WTC11 (cell line): ENCODE measurements around the gene MARF1. TPM values are rescaled to one million over a fixed set of nuclear protein-coding genes. Genes with fewer than 3 reads are reported as not detected.

ENCODE experiments used
- ATAC-seq: fragments of 200-7000 bp; cut with Tn5 transposase; 2 replicates; pipeline ENCODE4 v1.10.0; 2021; ENCODE audit warnings: mild to moderate bottlenecking, moderate library complexity
- CTCF ChIA-PET: fragments of 300-600 bp; sonication (Branson Sonifier 250); formaldehyde crosslinking; loops from one replicate; lab custom pipeline; 2021; ENCODE audit warnings: antibody characterized with exemption; lab: Charles Lee
- POLR2A ChIA-PET: fragments of 350-600 bp; sonication (Branson Sonifier 250); formaldehyde crosslinking; loops from one replicate; lab custom pipeline; 2021; ENCODE audit warnings: antibody characterized with exemption; lab: Charles Lee
- DNase-seq: peaks from one replicate; pipeline ENCODE4 v3.0.0; 2021; ENCODE audit warnings: low spot score
- H3K27ac Mint-ChIP-seq: 2 replicates; pipeline ENCODE4 v1.8.0; 2021; ENCODE audit warnings: mixed read lengths
- H3K27me3 Mint-ChIP-seq: 2 replicates; pipeline ENCODE4 v1.8.0; 2021; ENCODE audit warnings: low read depth, mild to moderate bottlenecking, moderate library complexity, mixed read lengths
- H3K36me3 Mint-ChIP-seq: 2 replicates; pipeline ENCODE4 v1.8.0; 2021; ENCODE audit warnings: mixed read lengths
- H3K4me1 Mint-ChIP-seq: 2 replicates; pipeline ENCODE4 v1.8.0; 2022; ENCODE audit warnings: mixed read lengths
- H3K4me3 Mint-ChIP-seq: 2 replicates; pipeline ENCODE4 v1.8.0; 2021; ENCODE audit warnings: mild to moderate bottlenecking, moderate library complexity, mixed read lengths
- H3K9me3 Mint-ChIP-seq: 2 replicates; pipeline ENCODE4 v1.8.0; 2021; ENCODE audit warnings: mixed read lengths
- CBFB ChIP-seq: sonication (generic); formaldehyde crosslinking; IDR thresholded peaks from 2 replicates; pipeline ENCODE4 v1.8.1; 2022; ENCODE audit warnings: mild to moderate bottlenecking, low read depth, missing genetic modification reagents
- CREM ChIP-seq: sonication (generic); formaldehyde crosslinking; IDR thresholded peaks from 2 replicates; pipeline ENCODE4 v1.8.1; 2022; ENCODE audit warnings: mild to moderate bottlenecking, missing genetic modification reagents, moderate library complexity
- FOXP1 ChIP-seq: sonication (generic); formaldehyde crosslinking; IDR thresholded peaks from 2 replicates; pipeline ENCODE4 v1.8.0; 2022; ENCODE audit warnings: missing genetic modification reagents, mild to moderate bottlenecking, moderate library complexity, borderline replicate concordance
- GRHL2 ChIP-seq: fragments of 250-450 bp; sonication (Bioruptor Pico); IDR thresholded peaks from 2 replicates; pipeline ENCODE4 v1.8.0; 2022; ENCODE audit warnings: mild to moderate bottlenecking, moderate library complexity; ENCODE audit not compliant: insufficient replicate concordance, severe bottlenecking
- IRF2 ChIP-seq: sonication (generic); formaldehyde crosslinking; IDR thresholded peaks from 2 replicates; pipeline ENCODE4 v1.8.0; 2022; ENCODE audit warnings: low read depth, missing genetic modification reagents, borderline replicate concordance
- SMAD3 ChIP-seq: sonication (generic); formaldehyde crosslinking; IDR thresholded peaks from 2 replicates; pipeline ENCODE4 v1.8.0; 2022; ENCODE audit warnings: missing genetic modification reagents, mild to moderate bottlenecking, borderline replicate concordance
- TEAD1 ChIP-seq: sonication (generic); formaldehyde crosslinking; IDR thresholded peaks from 2 replicates; pipeline ENCODE4 v1.8.0; 2022; ENCODE audit warnings: mild to moderate bottlenecking, missing genetic modification reagents
- TP53 ChIP-seq: sonication (generic); formaldehyde crosslinking; IDR thresholded peaks from 2 replicates; pipeline ENCODE4 v1.8.1; 2023; ENCODE audit warnings: mild to moderate bottlenecking, missing genetic modification reagents
- ZBTB21 ChIP-seq: sonication (generic); formaldehyde crosslinking; IDR thresholded peaks from 2 replicates; pipeline ENCODE4 v1.8.1; 2023; ENCODE audit warnings: mild to moderate bottlenecking, missing genetic modification reagents, borderline replicate concordance
- ZNF423 ChIP-seq: fragments of 250-450 bp; sonication (Bioruptor Pico); IDR thresholded peaks from 2 replicates; pipeline ENCODE4 v2.1.2; 2022; ENCODE audit warnings: mild to moderate bottlenecking, moderate library complexity
- total RNA-seq: library from RNA; stranded (reverse); gene quantifications from 3 replicates; pipeline ENCODE4 v1.2.3, GENCODE V29; 2021
- TF ChIP-seq, protein P1 (sequence below): fragments of 250-450 bp; sonication (Bioruptor Pico); IDR thresholded peaks from 2 replicates; pipeline ENCODE4 v1.9.0; 2021; ENCODE audit warnings: moderate library complexity, mild to moderate bottlenecking, inconsistent platforms, borderline replicate concordance
- TF ChIP-seq, protein P2 (sequence below): sonication (generic); formaldehyde crosslinking; IDR thresholded peaks from 2 replicates; pipeline ENCODE4 v1.8.1; 2023; ENCODE audit warnings: mild to moderate bottlenecking, missing genetic modification reagents, moderate library complexity
- TF ChIP-seq, protein P3 (sequence below): fragments of 250-450 bp; sonication (Bioruptor Pico); IDR thresholded peaks from 2 replicates; pipeline ENCODE4 v1.9.0; 2021; ENCODE audit warnings: mild to moderate bottlenecking
- TF ChIP-seq, protein P4 (sequence below): sonication (generic); formaldehyde crosslinking; IDR thresholded peaks from 2 replicates; pipeline ENCODE4 v1.8.0; 2022; ENCODE audit warnings: mild to moderate bottlenecking, missing genetic modification reagents
- TF ChIP-seq, protein P5 (sequence below): sonication (generic); formaldehyde crosslinking; IDR thresholded peaks from 2 replicates; pipeline ENCODE4 v1.8.0; 2022; ENCODE audit warnings: mild to moderate bottlenecking, missing genetic modification reagents
- TF ChIP-seq, protein P6 (sequence below): sonication (generic); formaldehyde crosslinking; IDR thresholded peaks from 2 replicates; pipeline ENCODE4 v1.8.1; 2023; ENCODE audit warnings: mild to moderate bottlenecking, missing genetic modification reagents
- TF ChIP-seq, protein P7 (sequence below): fragments of 250-450 bp; sonication (Bioruptor Pico); conservative IDR thresholded peaks from 2 replicates; pipeline ENCODE4 v1.9.0; 2021; ENCODE audit warnings: mild to moderate bottlenecking
- TF ChIP-seq, protein P8 (sequence below): sonication (generic); formaldehyde crosslinking; IDR thresholded peaks from 2 replicates; pipeline ENCODE4 v1.8.1; 2023; ENCODE audit warnings: mild to moderate bottlenecking, moderate library complexity, missing genetic modification reagents
- TF ChIP-seq, protein P9 (sequence below): sonication (generic); formaldehyde crosslinking; IDR thresholded peaks from 2 replicates; pipeline ENCODE4 v1.8.1; 2022; ENCODE audit warnings: mild to moderate bottlenecking, missing genetic modification reagents, moderate library complexity, borderline replicate concordance

MARF1 gene
- total RNA-seq, 1 experiment from 2014 or later = 31.9 TPM

DNA sequence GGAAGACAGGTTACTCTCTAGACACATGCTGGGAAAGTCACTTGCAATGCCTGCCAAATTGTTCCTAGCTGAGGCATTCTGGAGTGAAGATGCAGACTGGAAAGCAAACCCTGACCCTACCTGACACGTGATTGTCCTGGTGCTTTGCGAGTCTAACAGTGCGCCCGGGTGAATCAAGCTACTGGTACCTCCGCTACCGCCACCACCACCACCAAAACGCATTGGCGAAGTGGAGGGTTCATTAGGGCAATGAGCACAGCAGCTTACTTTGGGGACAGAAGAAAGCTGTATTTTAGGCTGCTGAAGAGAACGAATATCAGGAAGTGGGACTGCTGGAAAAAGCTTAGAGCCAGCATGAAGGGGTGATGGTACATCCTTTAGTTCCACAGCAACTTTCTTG is 7.0 kb downstream of the MARF1 start:
- ATAC-seq (no peak), DNase-seq (no peak)
- no peak overlapping the region for H3K4me3 Mint-ChIP-seq
- peaks cover 61% of the 10 kb centered on the region for H3K36me3 Mint-ChIP-seq
- CTCF ChIA-PET = no interaction called here
- H3K9me3 Mint-ChIP-seq = peaks cover 4% of the 10 kb centered on the region; the same call in 1 of the 2 replicates
- no peak overlapping the region for H3K27ac Mint-ChIP-seq
- POLR2A ChIA-PET = no interaction called here
- H3K27me3 Mint-ChIP-seq = no peaks in the 10 kb centered on the region
- no peaks in the 10 kb centered on the region for H3K4me1 Mint-ChIP-seq
- TF ChIP-seq, protein P1, sequence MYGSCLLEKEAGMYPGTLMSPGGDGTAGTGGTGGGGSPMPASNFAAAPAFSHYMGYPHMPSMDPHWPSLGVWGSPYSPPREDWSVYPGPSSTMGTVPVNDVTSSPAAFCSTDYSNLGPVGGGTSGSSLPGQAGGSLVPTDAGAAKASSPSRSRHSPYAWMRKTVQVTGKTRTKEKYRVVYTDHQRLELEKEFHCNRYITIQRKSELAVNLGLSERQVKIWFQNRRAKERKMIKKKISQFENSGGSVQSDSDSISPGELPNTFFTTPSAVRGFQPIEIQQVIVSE (CRISPR knock-in tag) = no peak

DNA sequence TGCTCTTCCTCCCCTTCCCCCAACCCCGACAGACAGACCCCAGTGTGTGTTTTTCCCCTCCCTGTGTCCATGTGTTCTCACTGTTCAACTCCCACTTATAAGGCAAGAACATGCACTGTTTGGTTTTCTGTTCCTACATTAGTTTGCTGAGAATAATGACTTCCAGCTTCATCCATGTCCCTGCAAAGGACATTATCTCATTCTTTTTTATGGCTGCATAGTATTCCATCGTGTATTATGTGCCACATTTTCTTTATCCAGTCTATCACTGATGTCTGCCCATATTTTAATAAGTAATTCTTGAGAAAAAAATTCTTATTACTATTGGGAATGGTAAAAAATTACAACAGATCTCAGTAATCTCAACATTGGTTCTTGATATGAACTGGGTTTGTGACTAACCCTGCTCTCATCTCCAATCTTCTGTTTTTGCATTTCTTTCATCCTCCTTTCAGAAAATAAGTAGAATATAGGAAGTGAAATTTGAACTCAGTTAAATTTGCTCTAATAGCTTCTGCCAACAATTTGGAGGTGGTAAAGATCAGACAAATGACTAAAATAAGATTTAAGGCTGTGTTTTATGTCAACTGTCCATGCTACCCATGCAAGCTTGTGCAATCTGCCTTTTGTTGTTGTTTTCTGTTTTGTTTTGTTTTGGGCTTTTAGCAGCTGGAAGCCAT is 11.1 kb downstream of the MARF1 start:
- DNase-seq = no peak
- Mint-ChIP-seq H3K27ac (no peak overlapping the region), H3K27me3 (no peaks in the 10 kb centered on the region), H3K4me1 (no peaks in the 10 kb centered on the region), H3K9me3 (peaks cover 4% of the 10 kb centered on the region; the same call in 1 of the 2 replicates), H3K4me3 (no peak overlapping the region), H3K36me3 (peaks cover 51% of the 10 kb centered on the region)
- POLR2A ChIA-PET = no interaction called here
- CTCF ChIA-PET = no interaction called here
- no peak for ATAC-seq
- no peak for TF ChIP-seq FOXP1 (CRISPR knock-in tag)
- no peak for TF ChIP-seq ZNF423 (CRISPR knock-in tag)
- TF ChIP-seq TP53 = no peak
- no peak for TF ChIP-seq GRHL2 (CRISPR knock-in tag)
- no peak for TF ChIP-seq SMAD3
- TF ChIP-seq, protein P2, sequence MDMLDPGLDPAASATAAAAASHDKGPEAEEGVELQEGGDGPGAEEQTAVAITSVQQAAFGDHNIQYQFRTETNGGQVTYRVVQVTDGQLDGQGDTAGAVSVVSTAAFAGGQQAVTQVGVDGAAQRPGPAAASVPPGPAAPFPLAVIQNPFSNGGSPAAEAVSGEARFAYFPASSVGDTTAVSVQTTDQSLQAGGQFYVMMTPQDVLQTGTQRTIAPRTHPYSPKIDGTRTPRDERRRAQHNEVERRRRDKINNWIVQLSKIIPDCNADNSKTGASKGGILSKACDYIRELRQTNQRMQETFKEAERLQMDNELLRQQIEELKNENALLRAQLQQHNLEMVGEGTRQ = no peak
- TF ChIP-seq CREM (CRISPR knock-in tag) = no peak
- no peak for TF ChIP-seq CBFB
- no peak for TF ChIP-seq IRF2 (CRISPR knock-in tag)
- TF ChIP-seq, protein P3, sequence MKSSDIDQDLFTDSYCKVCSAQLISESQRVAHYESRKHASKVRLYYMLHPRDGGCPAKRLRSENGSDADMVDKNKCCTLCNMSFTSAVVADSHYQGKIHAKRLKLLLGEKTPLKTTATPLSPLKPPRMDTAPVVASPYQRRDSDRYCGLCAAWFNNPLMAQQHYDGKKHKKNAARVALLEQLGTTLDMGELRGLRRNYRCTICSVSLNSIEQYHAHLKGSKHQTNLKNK (CRISPR knock-in tag) = no peak
- TF ChIP-seq, protein P4, sequence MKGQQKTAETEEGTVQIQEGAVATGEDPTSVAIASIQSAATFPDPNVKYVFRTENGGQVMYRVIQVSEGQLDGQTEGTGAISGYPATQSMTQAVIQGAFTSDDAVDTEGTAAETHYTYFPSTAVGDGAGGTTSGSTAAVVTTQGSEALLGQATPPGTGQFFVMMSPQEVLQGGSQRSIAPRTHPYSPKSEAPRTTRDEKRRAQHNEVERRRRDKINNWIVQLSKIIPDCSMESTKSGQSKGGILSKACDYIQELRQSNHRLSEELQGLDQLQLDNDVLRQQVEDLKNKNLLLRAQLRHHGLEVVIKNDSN (CRISPR knock-in tag) = no peak
- TF ChIP-seq, protein P5, sequence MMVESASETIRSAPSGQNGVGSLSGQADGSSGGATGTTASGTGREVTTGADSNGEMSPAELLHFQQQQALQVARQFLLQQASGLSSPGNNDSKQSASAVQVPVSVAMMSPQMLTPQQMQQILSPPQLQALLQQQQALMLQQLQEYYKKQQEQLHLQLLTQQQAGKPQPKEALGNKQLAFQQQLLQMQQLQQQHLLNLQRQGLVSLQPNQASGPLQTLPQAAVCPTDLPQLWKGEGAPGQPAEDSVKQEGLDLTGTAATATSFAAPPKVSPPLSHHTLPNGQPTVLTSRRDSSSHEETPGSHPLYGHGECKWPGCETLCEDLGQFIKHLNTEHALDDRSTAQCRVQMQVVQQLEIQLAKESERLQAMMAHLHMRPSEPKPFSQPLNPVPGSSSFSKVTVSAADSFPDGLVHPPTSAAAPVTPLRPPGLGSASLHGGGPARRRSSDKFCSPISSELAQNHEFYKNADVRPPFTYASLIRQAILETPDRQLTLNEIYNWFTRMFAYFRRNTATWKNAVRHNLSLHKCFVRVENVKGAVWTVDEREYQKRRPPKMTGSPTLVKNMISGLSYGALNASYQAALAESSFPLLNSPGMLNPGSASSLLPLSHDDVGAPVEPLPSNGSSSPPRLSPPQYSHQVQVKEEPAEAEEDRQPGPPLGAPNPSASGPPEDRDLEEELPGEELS (CRISPR knock-in tag) = no peak

DNA sequence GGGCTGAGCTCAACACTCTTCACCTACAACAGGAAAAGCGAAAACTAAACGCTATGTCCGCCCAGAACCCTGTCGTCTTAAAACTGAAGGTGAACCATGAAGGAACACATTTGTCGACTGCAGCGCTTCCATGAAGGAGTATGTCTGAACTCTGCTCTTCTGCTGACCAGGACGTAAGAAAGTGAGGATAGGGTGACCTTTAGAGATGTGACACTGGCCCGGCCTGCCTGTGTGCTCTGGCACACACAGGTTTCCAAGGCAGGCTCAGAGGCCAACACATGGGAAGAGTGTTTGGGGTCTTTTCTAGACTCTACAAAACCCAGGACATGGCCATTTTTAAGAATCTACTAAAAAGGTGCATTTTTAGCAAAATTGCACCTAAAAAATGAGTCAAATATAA is 21.1 kb downstream of the MARF1 start:
- Mint-ChIP-seq H3K4me3 (no peak overlapping the region), H3K4me1 (no peaks in the 10 kb centered on the region), H3K36me3 (peaks cover 57% of the 10 kb centered on the region), H3K27me3 (no peaks in the 10 kb centered on the region), H3K9me3 (no peaks in the 10 kb centered on the region), H3K27ac (no peak overlapping the region)
- POLR2A ChIA-PET = interaction anchor here (0.6 kb wide), 1 partner anchor 68 kb away, joined by 3 read pairs; no protein-coding TSS in a partner anchor
- CTCF ChIA-PET = interaction anchor here (1.8 kb wide), 1 partner anchor 21 kb away, joined by 4 read pairs; the partner anchor contains the start of gene MARF1
- ATAC-seq = no peak
- DNase-seq = no peak
- TF ChIP-seq, protein P3 (CRISPR knock-in tag) = no peak
- TF ChIP-seq, protein P6, sequence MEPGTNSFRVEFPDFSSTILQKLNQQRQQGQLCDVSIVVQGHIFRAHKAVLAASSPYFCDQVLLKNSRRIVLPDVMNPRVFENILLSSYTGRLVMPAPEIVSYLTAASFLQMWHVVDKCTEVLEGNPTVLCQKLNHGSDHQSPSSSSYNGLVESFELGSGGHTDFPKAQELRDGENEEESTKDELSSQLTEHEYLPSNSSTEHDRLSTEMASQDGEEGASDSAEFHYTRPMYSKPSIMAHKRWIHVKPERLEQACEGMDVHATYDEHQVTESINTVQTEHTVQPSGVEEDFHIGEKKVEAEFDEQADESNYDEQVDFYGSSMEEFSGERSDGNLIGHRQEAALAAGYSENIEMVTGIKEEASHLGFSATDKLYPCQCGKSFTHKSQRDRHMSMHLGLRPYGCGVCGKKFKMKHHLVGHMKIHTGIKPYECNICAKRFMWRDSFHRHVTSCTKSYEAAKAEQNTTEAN (CRISPR knock-in tag) = no peak
- TF ChIP-seq, protein P7, sequence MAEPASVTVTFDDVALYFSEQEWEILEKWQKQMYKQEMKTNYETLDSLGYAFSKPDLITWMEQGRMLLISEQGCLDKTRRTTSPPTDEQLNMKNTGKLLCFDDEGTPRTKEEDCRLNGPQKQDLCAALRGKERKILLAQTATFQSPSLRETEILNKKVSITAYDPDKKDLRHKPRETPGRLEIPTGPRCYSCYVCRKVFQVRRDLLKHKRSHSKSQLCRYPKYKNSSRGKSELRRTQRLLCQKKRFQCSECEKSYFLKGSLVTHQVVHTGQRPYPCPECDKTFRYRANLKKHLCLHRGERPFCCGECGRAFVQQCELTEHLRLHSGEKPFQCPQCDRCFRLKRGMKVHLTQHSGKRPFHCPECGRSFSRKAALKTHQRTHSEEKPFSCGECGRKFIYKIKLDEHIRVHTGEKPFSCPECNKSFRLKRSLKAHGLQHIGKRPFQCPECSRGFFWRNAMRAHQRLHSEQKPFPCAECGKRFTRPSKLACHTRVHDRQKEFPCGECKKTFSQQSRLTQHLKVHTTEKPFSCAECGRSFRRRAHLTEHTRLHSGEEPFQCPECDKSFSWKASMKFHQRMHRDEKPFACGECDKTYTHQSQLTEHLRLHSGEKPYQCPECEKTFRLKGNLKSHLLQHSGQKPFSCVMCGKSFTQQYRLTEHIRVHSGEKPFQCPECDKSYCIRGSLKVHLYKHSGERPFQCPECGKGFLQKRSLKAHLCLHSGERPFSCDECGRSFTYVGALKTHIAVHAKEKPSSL (CRISPR knock-in tag) = no peak
- no peak for TF ChIP-seq ZBTB21 (CRISPR knock-in tag)
- TF ChIP-seq, protein P8, sequence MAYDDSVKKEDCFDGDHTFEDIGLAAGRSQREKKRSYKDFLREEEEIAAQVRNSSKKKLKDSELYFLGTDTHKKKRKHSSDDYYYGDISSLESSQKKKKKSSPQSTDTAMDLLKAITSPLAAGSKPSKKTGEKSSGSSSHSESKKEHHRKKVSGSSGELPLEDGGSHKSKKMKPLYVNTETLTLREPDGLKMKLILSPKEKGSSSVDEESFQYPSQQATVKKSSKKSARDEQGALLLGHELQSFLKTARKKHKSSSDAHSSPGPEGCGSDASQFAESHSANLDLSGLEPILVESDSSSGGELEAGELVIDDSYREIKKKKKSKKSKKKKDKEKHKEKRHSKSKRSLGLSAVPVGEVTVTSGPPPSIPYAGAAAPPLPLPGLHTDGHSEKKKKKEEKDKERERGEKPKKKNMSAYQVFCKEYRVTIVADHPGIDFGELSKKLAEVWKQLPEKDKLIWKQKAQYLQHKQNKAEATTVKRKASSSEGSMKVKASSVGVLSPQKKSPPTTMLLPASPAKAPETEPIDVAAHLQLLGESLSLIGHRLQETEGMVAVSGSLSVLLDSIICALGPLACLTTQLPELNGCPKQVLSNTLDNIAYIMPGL (CRISPR knock-in tag) = no peak
- TF ChIP-seq TEAD1 (CRISPR knock-in tag) = no peak
- TF ChIP-seq, protein P9, sequence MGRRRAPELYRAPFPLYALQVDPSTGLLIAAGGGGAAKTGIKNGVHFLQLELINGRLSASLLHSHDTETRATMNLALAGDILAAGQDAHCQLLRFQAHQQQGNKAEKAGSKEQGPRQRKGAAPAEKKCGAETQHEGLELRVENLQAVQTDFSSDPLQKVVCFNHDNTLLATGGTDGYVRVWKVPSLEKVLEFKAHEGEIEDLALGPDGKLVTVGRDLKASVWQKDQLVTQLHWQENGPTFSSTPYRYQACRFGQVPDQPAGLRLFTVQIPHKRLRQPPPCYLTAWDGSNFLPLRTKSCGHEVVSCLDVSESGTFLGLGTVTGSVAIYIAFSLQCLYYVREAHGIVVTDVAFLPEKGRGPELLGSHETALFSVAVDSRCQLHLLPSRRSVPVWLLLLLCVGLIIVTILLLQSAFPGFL = no peak
